Bladder microvascular endothelial cell (primary cell): ENCODE data around the gene INTS3. TPM values are rescaled to one million over a fixed set of nuclear protein-coding genes. Genes with fewer than 3 reads are reported as not detected.

Experiments used
- total RNA-seq: library from RNA; depleted of rRNA; stranded (reverse); fragments of >200 nt; gene quantifications from 2 replicates; pipeline ENCODE4 v1.2.3, GENCODE V29; 2014

INTS3 gene
- total RNA-seq = 22.0 and 41.3 TPM in 2 replicates

GRCh38 chr1:153727463-153728304 lies at the start of gene INTS3:
Gene INTS3 (plus strand): TSS chr1:153728050. CDS start chr1:153728635, 585 bp downstream.

GRCh38 chr1:153678519-153679336 lies 49.1 kb upstream of the INTS3 start, which contains the start of gene NPR1:
Gene NPR1 (plus strand): TSS chr1:153678688. CDS start chr1:153679109, 421 bp downstream.

GRCh38 chr1:153774780-153775457 lies 47.1 kb downstream of the INTS3 start, which contains the start of gene SLC27A3:
Gene SLC27A3 (plus strand): TSS chr1:153775407. CDS start chr1:153775498, 91 bp downstream.

Other genes with a start within 250 kb of the INTS3 start
- 401 and 1,159 TPM in 2 replicates for gene S100A6, start 192.1 kb upstream of the INTS3 start, total RNA-seq
- not detected in 2 replicates for gene S100A5, start 187.1 kb upstream of the INTS3 start, total RNA-seq
- 2.6 and 4.0 TPM in 2 replicates for gene S100A4, start 182.2 kb upstream of the INTS3 start, total RNA-seq
- gene S100A3, start 178.8 kb upstream of the INTS3 start, total RNA-seq = 0.50 and 3.1 TPM in 2 replicates
- gene S100A2, start 162.2 kb upstream of the INTS3 start, total RNA-seq = 1.3 and 1.5 TPM in 2 replicates
- 326 and 366 TPM in 2 replicates for gene S100A16, start 114.9 kb upstream of the INTS3 start, total RNA-seq
- not detected in 2 replicates for gene S100A14, start 111.7 kb upstream of the INTS3 start, total RNA-seq
- 68.5 and 259 TPM in 2 replicates for gene S100A13, start 100.5 kb upstream of the INTS3 start, total RNA-seq
- gene S100A1, start 99.6 kb upstream of the INTS3 start, total RNA-seq = under 0.01 TPM in 1 of 2 replicates, not detected in the other
- 20.4 and 43.0 TPM in 2 replicates for gene CHTOP, start 94.0 kb upstream of the INTS3 start, total RNA-seq
- 32.3 and 41.4 TPM in 2 replicates for gene SNAPIN, start 69.3 kb upstream of the INTS3 start, total RNA-seq
- 204 and 230 TPM in 2 replicates for gene ILF2, start 57.1 kb upstream of the INTS3 start, total RNA-seq
- 19.4 and 30.6 TPM in 2 replicates for gene NPR1, start 49.4 kb upstream of the INTS3 start, total RNA-seq
- 19.4 and 29.0 TPM in 2 replicates for gene SLC27A3, start 47.4 kb downstream of the INTS3 start, total RNA-seq
- gene GATAD2B, start 194.9 kb downstream of the INTS3 start, total RNA-seq = 3.6 and 9.8 TPM in 2 replicates
- 9.1 and 25.8 TPM in 2 replicates for gene DENND4B, start 218.7 kb downstream of the INTS3 start, total RNA-seq
- 5.0 and 7.9 TPM in 2 replicates for gene CRTC2, start 230.6 kb downstream of the INTS3 start, total RNA-seq
- gene SLC39A1, start 235.5 kb downstream of the INTS3 start, total RNA-seq = 87.4 and 114 TPM in 2 replicates
- gene CREB3L4, start 239.9 kb downstream of the INTS3 start, total RNA-seq = 6.5 and 8.3 TPM in 2 replicates
- gene JTB, start 249.6 kb downstream of the INTS3 start, total RNA-seq = 73.7 and 78.2 TPM in 2 replicates